MM.1S (cell line): Measurements from ENCODE around the gene SNX24.

Experiments used
- CTCF ChIP-seq: fragments of 300-600 bp; sonication (generic); IDR thresholded peaks from 2 replicates; pipeline ENCODE4 v1.5.1; 2016; ENCODE audit warnings: antibody characterized with exemption, low read length, mixed read lengths
- EZH2 ChIP-seq: fragments of 300-600 bp; sonication (generic); optimal IDR thresholded peaks from 2 replicates; pipeline ENCODE3; 2017; ENCODE audit warnings: low read depth, mild to moderate bottlenecking, antibody characterized with exemption, low read length, mixed read lengths

DNA sequence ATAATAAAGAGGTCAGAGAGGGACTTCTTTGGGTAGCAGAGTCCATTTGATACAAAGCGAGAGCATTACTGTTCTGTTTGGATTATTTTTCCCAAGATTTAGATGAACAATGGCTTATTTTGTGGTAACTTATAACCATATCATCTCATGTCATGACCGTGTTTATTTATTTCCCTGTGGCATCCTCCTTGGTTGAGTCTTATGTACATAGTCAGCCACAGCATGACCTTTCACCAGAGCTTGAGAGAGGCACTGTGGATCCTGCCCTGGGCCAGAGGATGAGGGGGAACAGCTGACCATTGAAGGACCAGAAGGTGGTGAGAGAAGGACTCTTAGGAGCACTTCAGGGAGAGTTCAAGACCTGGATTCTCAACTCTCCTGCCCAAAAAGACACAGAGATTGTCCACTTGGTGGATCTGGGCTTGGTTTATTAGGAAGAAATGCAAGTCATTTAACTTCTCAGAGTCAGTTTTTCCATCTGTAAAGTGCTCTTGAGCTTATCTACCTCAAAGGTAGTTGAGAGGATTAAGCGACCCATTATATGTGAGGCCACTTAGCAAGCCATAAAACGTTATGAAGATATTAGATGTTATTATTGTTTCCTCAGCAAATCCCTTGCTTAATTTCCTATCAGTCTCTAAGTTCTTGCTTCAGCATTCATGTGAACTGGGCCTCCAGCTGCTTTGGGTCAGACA lies 139.7 kb downstream of the SNX24 start:
- no peak for TF ChIP-seq CTCF
- TF ChIP-seq EZH2, result no peak
